HepG2 (cell line): Measurements from ENCODE around the gene CYB5R3.

ENCODE experiments used
- CTCF ChIP-seq: sonication (generic); formaldehyde crosslinking; IDR thresholded peaks from 2 replicates; pipeline ENCODE4 v1.5.0; 2020; ENCODE audit warnings: mild to moderate bottlenecking, missing genetic modification reagents, moderate library complexity
- ERF ChIP-seq: IDR thresholded peaks from 2 replicates; pipeline ENCODE4 v1.6.1; 2018; ENCODE audit warnings: missing biosample characterization, missing genetic modification reagents
- KAT2B ChIP-seq: fragments of 150-350 bp; IDR thresholded peaks from 2 replicates; pipeline ENCODE4 v1.6.1; 2014; ENCODE audit warnings: low read depth, low read length, borderline replicate concordance
- MTA1 ChIP-seq: sonication (generic); formaldehyde crosslinking; IDR thresholded peaks from 2 replicates; pipeline ENCODE4 v1.4.0; 2020; ENCODE audit warnings: missing genetic modification reagents, mild to moderate bottlenecking, borderline replicate concordance
- USF2 ChIP-seq, 2 experiments: sonication (generic) in 1 of 2; formaldehyde crosslinking in 1 of 2; IDR thresholded peaks; 2 replicates each; pipeline versions ENCODE4 v1.5.1 to v1.6.1; 2011 to 2020; ENCODE audit warnings: borderline replicate concordance in 1 of 2, low read depth in 1 of 2, low read length in 1 of 2, mild to moderate bottlenecking in 1 of 2, missing genetic modification reagents in 1 of 2, moderate library complexity in 1 of 2

GRCh38 chr22:42633013-42633412 lies 16.2 kb downstream of the CYB5R3 start:
- no peak for TF ChIP-seq CTCF (CRISPR knock-in tag)
- TF ChIP-seq USF2 (IDR thresholded peaks at IDR 0.05; ENCODE audit: low read depth, low read length), result no peak
- no peak for TF ChIP-seq USF2 (CRISPR knock-in tag; IDR thresholded peaks at IDR 0.05; ENCODE audit: borderline replicate concordance)
- no peak for TF ChIP-seq KAT2B
- TF ChIP-seq ERF (CRISPR knock-in tag), result no peak
- TF ChIP-seq MTA1 (CRISPR knock-in tag), result no peak
